ENCODE results near the gene EXOC4.

- TF ChIP-seq CTCF (IDR thresholded peaks at IDR 0.05; ENCODE audit: low read depth, low read length, poor library complexity, severe bottlenecking) (no peak), EZH2phosphoT487 (IDR thresholded peaks at IDR 0.05; ENCODE audit: borderline replicate concordance, low read length) (no peak)
These were observed 12.9 kb downstream of the EXOC4 start for GRCh38 chr7:133265821-133266220.

Measured in DOHH2 (cell line).